CD4-positive, alpha-beta T cell treated with Interleukin-15 for 4 hours (primary cell): ENCODE data around the gene PPDPF.
"Not testable (repeated sequence)": the region's sequence is repeated elsewhere in the genome, so short reads cannot be mapped to it uniquely, and the experiment has no call there.

Experiments
- DNase-seq: peaks from one replicate; pipeline ENCODE4 v3.0.0-alpha.2; 2020; ENCODE audit warnings: low spot score

The PPDPF gene

GRCh38 chr20:63520504-63520933 is at the start of gene PPDPF:
Gene PPDPF (plus strand): TSS chr20:63520765. CDS start chr20:63521309, 544 bp downstream.
- peak; percentile 83 for DNase-seq

GRCh38 chr20:63471002-63471716 is 49.4 kb upstream of the PPDPF start:
- DNase-seq = no peak

- DNase-seq = no peak
Measured at GRCh38 chr20:63471717-63471980, 48.9 kb upstream of the PPDPF start.

GRCh38 chr20:63471981-63472831 is 48.4 kb upstream of the PPDPF start, which contains the start of gene KCNQ2:
Gene KCNQ2 (minus strand): TSS chr20:63472655. CDS start chr20:63472463, 192 bp downstream.
- no peak for DNase-seq

GRCh38 chr20:63472862-63473390 is 47.6 kb upstream of the PPDPF start:
- DNase-seq = no peak

GRCh38 chr20:63473555-63474449 is 46.8 kb upstream of the PPDPF start:
- no peak for DNase-seq

GRCh38 chr20:63475209-63475608 is 45.4 kb upstream of the PPDPF start:
- no peak for DNase-seq

- no peak for DNase-seq
Measured at GRCh38 chr20:63477061-63477616, 43.4 kb upstream of the PPDPF start.

GRCh38 chr20:63477944-63478343 is 42.6 kb upstream of the PPDPF start:
- DNase-seq = no peak

- DNase-seq = no peak
Measured at GRCh38 chr20:63478346-63479302, 41.9 kb upstream of the PPDPF start.

GRCh38 chr20:63479695-63480419 is 40.7 kb upstream of the PPDPF start:
- DNase-seq = not testable (repeated sequence)

- DNase-seq = no peak
Measured at GRCh38 chr20:63481503-63481902, 39.1 kb upstream of the PPDPF start.

- no peak for DNase-seq
Measured at GRCh38 chr20:63482021-63482587, 38.5 kb upstream of the PPDPF start.

GRCh38 chr20:63483834-63484233 is 36.7 kb upstream of the PPDPF start:
- no peak for DNase-seq

GRCh38 chr20:63484236-63484635 is 36.3 kb upstream of the PPDPF start:
- DNase-seq = no peak

GRCh38 chr20:63484651-63485403 is 35.7 kb upstream of the PPDPF start:
- no peak for DNase-seq

GRCh38 chr20:63486300-63486855 is 34.2 kb upstream of the PPDPF start:
- no peak for DNase-seq

- DNase-seq = no peak
Measured at GRCh38 chr20:63487116-63487764, 33.3 kb upstream of the PPDPF start.
